ENCODE measurements around the gene TMEM255B.

GRCh38 chr13:113811081-113811928, 52.3 kb downstream of the TMEM255B start:
- TF ChIP-seq CTCF (conservative IDR thresholded peaks at IDR 0.05) = no peak
- TF ChIP-seq ZFX (IDR thresholded peaks at IDR 0.05) = no peak
